Measurements from ENCODE around the gene AMOTL1. TPM values are rescaled to one million over a fixed set of nuclear protein-coding genes. Genes with fewer than 3 reads are reported as not detected.
A peak's percentile ranks its signal among the peaks of the same experiment; 100 is the strongest.

The AMOTL1 gene
- total and polyA plus RNA-seq, 2 of the 8 experiments (the other 6 are each of a cell fraction or from before 2014, with no cell fraction given): 9.0 to 27.6 TPM

GRCh38 chr11:94753630-94754029 lies 14.5 kb upstream of the AMOTL1 start:
- no peak overlapping the region for H2BK15ac ChIP-seq (ENCODE audit: low read length)
- no peaks in the 10 kb centered on the region for H3K79me2 ChIP-seq (ENCODE audit: control insufficient read depth in 1 of 2, insufficient read depth in 2 of 2, low read length in 2 of 2)
- no peaks in the 10 kb centered on the region for H3K36me3 ChIP-seq (ENCODE audit: control insufficient read depth in 2 of 4, insufficient read depth in 4 of 4, low read length in 3 of 4)
- H3K79me1 ChIP-seq (ENCODE audit: low read depth, low read length): no peaks in the 10 kb centered on the region
- no peak overlapping the region for H3K23ac ChIP-seq (ENCODE audit: insufficient read length)
- H3K14ac ChIP-seq (ENCODE audit: insufficient read length): no peak overlapping the region
- H2BK5ac ChIP-seq (ENCODE audit: low read depth, low read length): no peak overlapping the region
- H3K56ac ChIP-seq (replicated peaks; ENCODE audit: insufficient read length, low read depth, low read length): no peak overlapping the region
- DNase-seq (ENCODE audit: low read depth in 1 of 2, low spot score in 2 of 2): no peak
- no peak overlapping the region for H3K4me2 ChIP-seq (ENCODE audit: insufficient read depth in 1 of 2, low read depth in 2 of 2, low read length in 2 of 2)
- ChIA-PET CTCF (ENCODE audit: partially characterized antibody) (interaction anchor here (0.6 to 9.3 kb wide), 8 partner anchors 9 to 1162 kb away, joined by 3 to 95 read pairs (median 6); no protein-coding TSS in a partner anchor), POLR2A (ENCODE audit: partially characterized antibody) (no interaction called here)
- peak overlapping the region; percentile 89; the same call in 1 of the 2 replicates for H2AK5ac ChIP-seq (ENCODE audit: low read depth, low read length)
- H4K20me1 ChIP-seq (replicated peaks in 1 of 2; ENCODE audit: control insufficient read depth in 1 of 2, insufficient read depth in 2 of 2, low read length in 2 of 2): no peaks in the 10 kb centered on the region
- H3K18ac ChIP-seq (ENCODE audit: extremely low read depth, low read length): no peak overlapping the region
- no peaks in the 10 kb centered on the region for H3K23me2 ChIP-seq (ENCODE audit: low read depth, low read length)
- H3K9me3 ChIP-seq (ENCODE audit: insufficient read depth in 2 of 2, low read depth in 1 of 2, low read length in 1 of 2): no peaks in the 10 kb centered on the region
- H2BK12ac ChIP-seq (ENCODE audit: low read depth, low read length): no peak overlapping the region
- H2AFZ ChIP-seq (ENCODE audit: low read length): no peak overlapping the region
- no peak overlapping the region for H3K4me3 ChIP-seq (ENCODE audit: extremely low read depth in 1 of 4, insufficient read depth in 2 of 4, low read depth in 3 of 4, low read length in 4 of 4)
- H4K8ac ChIP-seq (ENCODE audit: extremely low read depth, insufficient read depth, low read length): no peak overlapping the region
- no peak overlapping the region for H3K27ac ChIP-seq (ENCODE audit: low read depth, low read length)
- no peak overlapping the region for H4K91ac ChIP-seq (replicated peaks; ENCODE audit: insufficient read length, low read length)
- H3K27me3 ChIP-seq (replicated peaks in 1 of 4; ENCODE audit: control insufficient read depth in 3 of 4, extremely low read depth in 1 of 4, insufficient read depth in 3 of 4, low read length in 3 of 4): no peaks in the 10 kb centered on the region
- no peak overlapping the region for H2BK120ac ChIP-seq (replicated peaks; ENCODE audit: low read depth, low read length)
- H3K4me1 ChIP-seq (replicated peaks in 1 of 4; ENCODE audit: control insufficient read depth in 3 of 4, insufficient read depth in 4 of 4, low read length in 3 of 4): peaks cover 0 to 3% (median 0%) of the 10 kb centered on the region in 4 experiments; a peak in 2 of 7 replicates
- no peak overlapping the region for H4K5ac ChIP-seq (ENCODE audit: insufficient read length, low read depth, low read length)
- H2BK20ac ChIP-seq (ENCODE audit: low read length): no peak overlapping the region
- 71% methylated on average over 1 of the region's 1 CpG; no CpG with 5 or more reads in 1 of the 2 experiments for WGBS, 2 experiments (ENCODE audit: extremely low coverage in 1 of 2, insufficient coverage in 1 of 2, insufficient read length in 1 of 2, insufficient replicate concordance in 2 of 2, low coverage in 1 of 2, low lambda C conversion rate in 2 of 2, missing lambda C conversion rate in 1 of 2)
- no peak for FAIRE-seq
- no peak overlapping the region for H3K9ac ChIP-seq (replicated peaks in 1 of 4; ENCODE audit: extremely low read depth in 1 of 4, low read depth in 3 of 4, low read length in 3 of 4)
- no peak overlapping the region for H3K4ac ChIP-seq (replicated peaks; ENCODE audit: insufficient read length, low read depth, low read length)
- no peak for TF ChIP-seq GABPA (IDR thresholded peaks at IDR 0.05; ENCODE audit: borderline replicate concordance, insufficient read depth, low read length)
- TF ChIP-seq EP300 (IDR thresholded peaks at IDR 0.05; ENCODE audit: borderline replicate concordance in 1 of 2, low read depth in 2 of 2, low read length in 2 of 2): no peak
- no peak for TF ChIP-seq CEBPB (IDR thresholded peaks at IDR 0.05; ENCODE audit: low read depth, low read length)
- TF ChIP-seq KDM5A (IDR thresholded peaks at IDR 0.05; ENCODE audit: low read length): no peak
- TF ChIP-seq CTBP2 (IDR thresholded peaks at IDR 0.05; ENCODE audit: borderline replicate concordance, insufficient read depth, insufficient read length, low read length): no peak
- no peak for TF ChIP-seq SUZ12 (IDR thresholded peaks at IDR 0.05; ENCODE audit: low read length)
- TF ChIP-seq TCF12 (IDR thresholded peaks at IDR 0.05; ENCODE audit: low read depth, low read length): no peak
- no peak for TF ChIP-seq SRF (IDR thresholded peaks at IDR 0.05; ENCODE audit: low read depth, low read length)
- no peak for TF ChIP-seq CREB1 (IDR thresholded peaks at IDR 0.05)
- TF ChIP-seq POLR2AphosphoS5 (IDR thresholded peaks at IDR 0.05; ENCODE audit: low read depth, low read length): no peak
- no peak for TF ChIP-seq RFX5 (IDR thresholded peaks at IDR 0.05; ENCODE audit: borderline replicate concordance, low read depth, low read length)
- no peak for TF ChIP-seq E2F6 (IDR thresholded peaks at IDR 0.05)
- TF ChIP-seq HDAC6 (IDR thresholded peaks at IDR 0.05; ENCODE audit: low read depth, low read length): no peak
- no peak for TF ChIP-seq TEAD4 (IDR thresholded peaks at IDR 0.05; ENCODE audit: low read depth, low read length)
